SK-N-SH (cell line): Measurements from ENCODE around the gene RAPGEF1. TPM values are rescaled to one million over a fixed set of nuclear protein-coding genes. Genes with fewer than 3 reads are reported as not detected.
A peak's percentile ranks its signal among the peaks of the same experiment; 100 is the strongest.

Source experiments
- CTCF ChIA-PET: fragments of 300-600, 350-600 bp; formaldehyde crosslinking; extraction: SDS; loops from one replicate; lab custom pipeline; 2021; lab: Yijun Ruan, JAX
- POLR2A ChIA-PET: fragments of 350-600 bp; sonication (Branson Sonifier 250); formaldehyde crosslinking; extraction: SDS; loops from one replicate; lab custom pipeline; 2020; ENCODE audit warnings: antibody characterized with exemption, inconsistent platforms; lab: Yijun Ruan, JAX
- DNase-seq: peaks from one replicate; pipeline ENCODE4 v3.0.0; 2012
- H2AFZ ChIP-seq: fragments of 200-600 bp; sonication (generic); 2 replicates; pipeline ENCODE4 v1.8.1; 2016; ENCODE audit warnings: antibody characterized with exemption, mild to moderate bottlenecking, low read depth
- H3F3A ChIP-seq: fragments of 200-600 bp; sonication (generic); replicated peaks from 2 replicates; pipeline ENCODE3; 2016; ENCODE audit warnings: antibody characterized with exemption, mild to moderate bottlenecking; ENCODE audit not compliant: insufficient read depth
- H3K27ac ChIP-seq, 2 experiments: fragments of 200-500 bp in 1 of 2; fragments of 200-600 bp in 1 of 2; sonication (Bioruptor generic) in 1 of 2; sonication (generic), shearing (Covaris generic) in 1 of 2; 2 replicates each; pipeline versions ENCODE4 v1.5.1 to v1.6.1; 2014 to 2016; ENCODE audit warnings: low read depth in 2 of 2, inconsistent platforms in 1 of 2, low read length in 1 of 2, mild to moderate bottlenecking in 1 of 2, mixed read lengths in 1 of 2
- H3K27me3 ChIP-seq: fragments of 200-600 bp; sonication (generic), shearing (Covaris generic); 2 replicates; pipeline ENCODE4 v1.6.1; 2016; ENCODE audit warnings: mixed run types; ENCODE audit not compliant: insufficient read depth
- H3K36me3 ChIP-seq, 2 experiments: fragments of 200-500 bp in 1 of 2; fragments of 200-600 bp in 1 of 2; sonication (Bioruptor generic) in 1 of 2; sonication (generic) in 1 of 2; replicated peaks in 1 of 2; 2 replicates each; pipeline versions ENCODE3 to v1.5.1; 2014 to 2016; ENCODE audit warnings: low read length in 1 of 2, mild to moderate bottlenecking in 1 of 2; ENCODE audit not compliant: insufficient read depth in 2 of 2, control insufficient read depth in 1 of 2
- H3K4me1 ChIP-seq, 2 experiments: fragments of 200-500 bp in 1 of 2; fragments of 200-600 bp in 1 of 2; sonication (Bioruptor generic) in 1 of 2; sonication (generic), shearing (Covaris generic) in 1 of 2; 2 replicates each; pipeline versions ENCODE4 v1.5.1 to v1.6.1; 2014 to 2016; ENCODE audit warnings: low read depth in 1 of 2, low read length in 1 of 2, mixed run types in 1 of 2; ENCODE audit not compliant: insufficient read depth in 2 of 2, control insufficient read depth in 1 of 2
- H3K4me2 ChIP-seq: fragments of 200-600 bp; sonication (generic), shearing (Covaris generic); 2 replicates; pipeline ENCODE4 v1.6.1; 2017; ENCODE audit warnings: mixed run types
- H3K4me3 ChIP-seq, 2 experiments: fragments of 200-500 bp in 1 of 2; fragments of 200-600 bp in 1 of 2; sonication (Bioruptor generic) in 1 of 2; sonication (generic), shearing (Covaris generic) in 1 of 2; 2 replicates each; pipeline versions ENCODE4 v1.5.1 to v1.8.1; 2014 to 2016; ENCODE audit warnings: low read depth in 2 of 2, inconsistent platforms in 1 of 2, low read length in 1 of 2, mild to moderate bottlenecking in 1 of 2, mixed read lengths in 1 of 2, moderate library complexity in 1 of 2
- H3K79me2 ChIP-seq: fragments of 200-600 bp; sonication (generic); 2 replicates; pipeline ENCODE4 v1.8.1; 2017; ENCODE audit warnings: mild to moderate bottlenecking; ENCODE audit not compliant: insufficient read depth
- H3K9ac ChIP-seq: fragments of 200-600 bp; sonication (generic); 2 replicates; pipeline ENCODE4 v1.6.1; 2017; ENCODE audit warnings: mixed run types
- H3K9me2 ChIP-seq: fragments of 200-600 bp; sonication (generic); 2 replicates; pipeline ENCODE4 v1.6.1; 2017; ENCODE audit warnings: mixed run types
- H3K9me3 ChIP-seq: fragments of 200-600 bp; sonication (generic); 2 replicates; pipeline ENCODE4 v1.6.1; 2017; ENCODE audit warnings: mixed run types, mild to moderate bottlenecking, moderate library complexity
- H4K20me1 ChIP-seq: fragments of 200-600 bp; sonication (generic); 2 replicates; pipeline ENCODE4 v1.6.1; 2017; ENCODE audit warnings: mild to moderate bottlenecking, mixed run types; ENCODE audit not compliant: insufficient read depth
- CTCF ChIP-seq: fragments of 200-600 bp; sonication (generic); IDR thresholded peaks from 2 replicates; pipeline ENCODE4 v1.6.1; 2017; ENCODE audit warnings: antibody characterized with exemption, mild to moderate bottlenecking, moderate library complexity
- EP300 ChIP-seq, 2 experiments: IDR thresholded peaks; 2 replicates each; pipeline versions ENCODE4 v1.4.0 to v1.6.1; 2012; ENCODE audit warnings: borderline replicate concordance in 1 of 2, low read depth in 1 of 2, low read length in 1 of 2
- FOSL2 ChIP-seq: IDR thresholded peaks from 2 replicates; pipeline ENCODE4 v1.4.0; 2012; ENCODE audit warnings: low read depth, mild to moderate bottlenecking, moderate library complexity, borderline replicate concordance
- JUND ChIP-seq: IDR thresholded peaks from 2 replicates; pipeline ENCODE4 v1.4.0; 2012
- MEF2A ChIP-seq: IDR thresholded peaks from 2 replicates; pipeline ENCODE4 v1.4.0; 2012; ENCODE audit warnings: low read depth, borderline replicate concordance
- NFIC ChIP-seq: IDR thresholded peaks from 2 replicates; pipeline ENCODE4 v1.4.0; 2012; ENCODE audit warnings: borderline replicate concordance
- POLR2AphosphoS5 ChIP-seq: IDR thresholded peaks from 2 replicates; pipeline ENCODE4 v1.6.1; 2012; ENCODE audit warnings: low read depth, low read length
- REST ChIP-seq: IDR thresholded peaks from 2 replicates; pipeline ENCODE4 v1.6.1; 2012; ENCODE audit warnings: mild to moderate bottlenecking, low read depth, low read length, moderate library complexity
- RXRA ChIP-seq: IDR thresholded peaks from 2 replicates; pipeline ENCODE4 v1.4.0; 2012; ENCODE audit warnings: low read depth, mild to moderate bottlenecking, borderline replicate concordance
- TAF1 ChIP-seq: IDR thresholded peaks from 2 replicates; pipeline ENCODE4 v1.6.1; 2012; ENCODE audit warnings: low read depth, mild to moderate bottlenecking, low read length, moderate library complexity, borderline replicate concordance
- TCF12 ChIP-seq: IDR thresholded peaks from 2 replicates; pipeline ENCODE4 v1.4.0; 2012
- TEAD4 ChIP-seq: IDR thresholded peaks from 2 replicates; pipeline ENCODE4 v1.4.0; 2012; ENCODE audit warnings: mild to moderate bottlenecking, borderline replicate concordance; ENCODE audit not compliant: insufficient read depth
- WGBS: methylation state at CpG from one replicate; pipeline ENCODE4 v1.1.6; 2017; ENCODE audit warnings: low lambda C conversion rate; 5-methylcytosine and 5-hydroxymethylcytosine counted together
- polyA plus RNA-seq, 3 experiments: library from polyadenylated mRNA; depleted of rRNA; stranded (reverse); fragments of >200 nt; gene quantifications; 2 replicates each; pipeline ENCODE4 v1.2.3, GENCODE V29; 2012

Gene RAPGEF1
- polyA plus RNA-seq, 1 of the 3 experiments (the other 2 are of a cell fraction): 26.2 TPM

- Histone ChIP-seq H2AFZ (no peak overlapping the region), H3F3A (peaks cover 12% of the 10 kb centered on the region), H3K36me3 (no peaks in the 10 kb centered on the region), H3K9ac (no peak overlapping the region), H3K4me2 (peak overlapping the region; percentile 66), H4K20me1 (peaks cover 78% of the 10 kb centered on the region), H3K9me2 (no peaks in the 10 kb centered on the region), H3K27me3 (no peaks in the 10 kb centered on the region), H3K4me3 (no peak overlapping the region), H3K79me2 (peaks cover 60% of the 10 kb centered on the region), H3K27ac (peak overlapping the region; percentile 50 to 69), H3K9me3 (no peaks in the 10 kb centered on the region), H3K4me1 (peaks cover 22 to 25% of the 10 kb centered on the region in 2 experiments)
- CTCF ChIA-PET: interaction anchor here (0.7 to 3.0 kb wide), 6 partner anchors 10 to 72 kb away, joined by 3 to 12 read pairs (median 5); partner anchors contain the start of gene RAPGEF1
- POLR2A ChIA-PET: no interaction called here
- TF ChIP-seq TAF1 (no peak), RXRA (peak; percentile 29; the same call in 1 of the 2 replicates), EP300 (IDR thresholded peaks at IDR 0.05; ENCODE audit: borderline replicate concordance in 1 of 2, low read depth in 1 of 2, low read length in 1 of 2) (0 out of 4 replicates have a peak, but pooled peaks of 1 of the 2 experiments have one; percentile 7), POLR2AphosphoS5 (peak; percentile 19; the same call in 1 of the 2 replicates), TEAD4 (no peak), JUND (peak; percentile 34; the same call in 1 of the 2 replicates), NFIC (peak; percentile 54), REST (no peak), FOSL2 (peak; percentile 53; the same call in 1 of the 2 replicates), TCF12 (peak; percentile 68), MEF2A (peak; percentile 50; the same call in 1 of the 2 replicates), CTCF (0 out of 2 replicates have a peak, but pooled peaks have one; percentile 10)
- peak; percentile 69 for DNase-seq
- 34% methylated on average over 10 of the region's 15 CpGs for WGBS
Observed at GRCh38 chr9:131668439-131669268, 71.2 kb downstream of the RAPGEF1 start.
